ENCODE measurements around the gene TTLL5. TPM values are rescaled to one million over a fixed set of nuclear protein-coding genes. Genes with fewer than 3 reads are reported as not detected.

Gene TTLL5
- total RNA-seq, 1 donor from 2014 or later: 17.5 TPM

DNA sequence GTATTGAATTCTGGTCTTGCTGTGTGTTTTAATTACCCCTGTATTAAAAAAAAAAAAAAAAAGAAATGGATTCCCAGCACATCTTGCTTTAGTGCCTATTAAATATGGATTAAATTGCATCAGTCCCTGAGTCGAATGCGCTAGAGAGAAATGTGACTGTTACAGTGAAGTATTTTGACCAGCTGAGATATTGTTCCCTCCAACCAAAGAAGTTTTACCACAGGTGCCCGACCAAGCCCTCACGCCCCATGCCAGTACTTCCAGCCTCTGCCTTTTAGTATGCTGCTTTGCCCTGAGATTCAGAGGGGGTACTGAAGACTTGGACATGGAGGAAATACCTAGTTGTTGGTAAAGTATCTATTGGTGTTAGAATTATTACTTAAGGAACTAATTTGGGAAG is 159.7 kb downstream of the TTLL5 start:
- intact Hi-C loops (cut with DNase I): loop anchor here (5.0 to 10.0 kb wide), 2 partner anchors 47 to 164 kb away; partner anchors contain the start of genes IFT43 and TGFB3
- no peak for DNase-seq (ENCODE audit: low spot score)

DNA sequence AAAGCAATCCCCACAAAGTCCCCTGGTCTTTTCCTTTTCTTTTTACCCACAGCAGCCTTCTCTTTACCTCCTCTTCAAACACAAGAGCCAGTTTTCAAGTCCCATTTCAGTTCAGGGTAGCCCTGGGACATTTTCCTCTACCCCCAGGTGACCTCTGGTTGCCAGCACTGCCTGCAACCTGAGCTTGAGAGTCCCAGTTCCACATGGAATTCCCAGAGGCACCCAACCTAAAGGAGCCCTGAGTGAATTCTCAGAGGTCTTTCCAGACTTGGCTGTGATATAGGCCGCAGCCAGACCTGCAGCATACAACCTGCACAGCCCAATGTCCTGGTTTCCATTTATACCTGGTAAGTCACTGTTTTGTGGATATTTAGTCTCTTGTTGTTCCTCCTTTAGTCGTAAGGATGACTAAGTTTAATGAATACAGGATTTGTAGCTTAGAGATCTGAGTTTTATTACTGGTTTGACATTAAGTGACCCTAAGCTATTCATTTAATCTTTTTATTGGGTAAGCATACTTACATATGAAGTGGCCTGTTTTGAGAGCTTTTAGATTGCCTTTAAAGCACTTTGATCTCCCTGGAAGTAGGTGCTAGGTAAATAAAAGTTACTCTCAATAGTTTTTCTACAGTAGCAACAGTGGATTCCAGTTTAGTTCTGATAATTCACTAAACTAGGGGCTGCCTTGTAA is 160.9 kb downstream of the TTLL5 start:
- DNase-seq (ENCODE audit: low spot score): no peak
- intact Hi-C loops (cut with DNase I): loop anchor here (5.0 to 10.0 kb wide), 2 partner anchors 45 to 163 kb away; partner anchors contain the start of genes IFT43 and TGFB3

DNA sequence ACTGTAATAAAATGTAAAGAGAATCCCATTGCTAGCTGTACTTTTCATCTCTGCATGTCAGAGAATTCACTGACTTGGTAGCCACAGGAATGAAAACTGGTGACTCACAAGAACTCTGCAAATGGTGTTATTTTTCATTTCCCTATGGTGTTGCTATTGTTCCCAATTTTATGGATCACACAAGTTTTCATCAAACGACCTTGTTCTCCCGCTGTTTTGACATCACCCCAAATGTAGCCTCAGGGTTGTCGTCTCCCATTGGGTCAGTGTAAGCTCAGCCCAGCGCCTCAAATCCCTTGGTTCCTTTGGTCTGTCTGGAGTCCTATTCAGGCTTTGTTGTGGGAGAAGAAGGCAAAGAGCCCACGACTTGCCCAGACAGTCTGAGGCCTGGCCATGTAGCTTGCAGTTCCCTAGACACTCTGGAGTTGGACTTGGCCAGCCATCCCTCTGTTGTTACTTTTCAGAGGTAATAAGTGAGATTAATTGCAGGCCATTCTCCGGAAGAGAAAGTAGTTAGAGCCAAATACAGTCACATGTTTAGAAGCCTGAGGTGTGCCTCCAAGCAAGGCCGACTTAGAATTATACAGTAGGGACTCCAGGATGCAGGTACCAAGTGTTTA is 161.6 kb downstream of the TTLL5 start:
- DNase-seq (ENCODE audit: low spot score): no peak
- intact Hi-C loops (cut with DNase I): loop anchor here (5.0 to 10.0 kb wide), 2 partner anchors 45 to 162 kb away; partner anchors contain the start of genes IFT43 and TGFB3

DNA sequence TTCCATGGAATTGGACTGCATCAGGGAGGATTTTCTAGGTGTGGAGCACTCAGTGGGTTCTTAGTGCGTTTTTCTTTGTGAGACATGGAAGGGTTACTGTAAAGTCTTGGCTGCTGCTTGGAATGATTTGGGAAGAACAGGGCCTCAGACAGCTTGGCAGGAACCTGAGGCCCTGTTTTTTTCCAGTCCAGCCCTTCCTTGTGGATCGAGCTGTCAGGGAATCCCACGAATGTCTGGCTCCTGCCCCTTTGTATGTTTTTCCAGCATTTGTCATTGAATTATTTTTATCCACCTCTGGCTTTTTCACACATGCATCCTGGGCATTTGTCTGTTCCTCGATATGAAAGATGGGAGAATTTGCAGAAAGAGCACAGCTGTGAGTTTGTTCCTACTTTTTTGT is 162.3 kb downstream of the TTLL5 start:
- no peak for DNase-seq (ENCODE audit: low spot score)
- intact Hi-C loops (cut with DNase I): loop anchor here (5.0 to 10.0 kb wide), 2 partner anchors 44 to 161 kb away; partner anchors contain the start of genes IFT43 and TGFB3

DNA sequence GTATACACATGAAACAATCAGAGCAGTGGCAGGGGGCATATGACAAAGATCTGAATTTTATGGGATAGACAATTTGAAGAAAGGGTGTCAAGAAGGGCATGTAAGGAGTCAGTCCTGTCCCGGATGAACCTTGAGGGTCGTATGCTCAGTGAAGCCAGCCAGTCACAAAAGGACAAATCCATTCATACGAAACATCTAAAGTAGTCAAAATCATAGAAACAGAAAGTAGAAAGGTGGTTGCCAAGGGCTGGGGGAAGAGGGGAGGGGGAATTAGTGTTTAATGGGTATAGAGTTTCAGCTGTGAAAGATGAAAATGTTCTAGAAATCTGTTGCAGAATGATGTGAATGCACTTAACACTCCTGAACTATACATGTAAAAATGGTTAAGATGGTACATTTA is 163.3 kb downstream of the TTLL5 start:
- no peak for DNase-seq (ENCODE audit: low spot score)
- intact Hi-C loops (cut with DNase I): loop anchor here (5.0 to 10.0 kb wide), 2 partner anchors 43 to 160 kb away; partner anchors contain the start of genes IFT43 and TGFB3

DNA sequence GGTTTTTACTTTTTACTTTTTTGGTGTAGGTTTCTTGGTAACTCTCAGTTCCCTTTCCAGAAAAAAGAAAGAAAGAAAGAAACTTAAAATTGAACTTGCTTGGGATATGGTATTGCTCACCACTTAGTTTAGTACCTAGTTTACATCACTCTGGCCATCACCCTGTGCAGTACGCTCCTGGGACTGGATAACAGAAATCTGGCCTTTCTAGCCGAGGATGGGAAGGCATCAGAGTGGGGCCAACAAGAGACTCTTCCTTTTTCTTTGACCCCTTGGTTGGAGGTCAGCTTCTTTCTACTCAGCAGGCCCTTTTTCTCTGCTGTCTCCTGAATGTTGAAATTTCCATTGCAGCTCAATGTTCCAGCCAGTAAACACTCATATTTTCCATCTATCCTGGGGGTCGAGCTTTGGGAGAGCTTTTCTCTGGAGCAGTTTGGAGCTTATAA is 164.1 kb downstream of the TTLL5 start:
- DNase-seq (ENCODE audit: low spot score): no peak

DNA sequence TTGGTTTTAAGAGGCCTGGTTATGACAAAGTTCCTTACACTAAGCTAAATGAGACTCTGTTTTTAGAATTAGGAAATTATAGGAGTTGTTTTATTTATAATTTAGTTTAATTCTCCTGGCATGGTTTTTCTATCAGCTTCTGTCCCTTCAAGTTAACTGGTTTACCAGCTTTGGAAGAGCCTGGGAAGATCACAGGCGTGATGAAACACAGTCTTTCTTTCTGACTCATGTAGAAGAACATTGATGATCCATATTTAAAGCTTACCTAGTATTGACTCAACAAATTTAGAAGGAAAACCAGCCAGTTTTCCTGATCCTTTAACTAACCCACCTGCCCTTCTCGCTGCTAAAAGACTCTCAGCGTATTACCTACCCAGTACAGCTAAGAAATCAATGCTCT is 165.6 kb downstream of the TTLL5 start:
- intact Hi-C loops (cut with DNase I): loop anchor here (10.0 kb wide), 1 partner anchor 158 kb away; the partner anchor contains the start of genes IFT43 and TGFB3
- no peak for DNase-seq (ENCODE audit: low spot score)

More for the DNA sequence above, 164.1 kb downstream of the TTLL5 start:
- intact Hi-C loops (cut with DNase I): loop anchor here (10.0 kb wide), 1 partner anchor 160 kb away; the partner anchor contains the start of genes IFT43 and TGFB3

DNA sequence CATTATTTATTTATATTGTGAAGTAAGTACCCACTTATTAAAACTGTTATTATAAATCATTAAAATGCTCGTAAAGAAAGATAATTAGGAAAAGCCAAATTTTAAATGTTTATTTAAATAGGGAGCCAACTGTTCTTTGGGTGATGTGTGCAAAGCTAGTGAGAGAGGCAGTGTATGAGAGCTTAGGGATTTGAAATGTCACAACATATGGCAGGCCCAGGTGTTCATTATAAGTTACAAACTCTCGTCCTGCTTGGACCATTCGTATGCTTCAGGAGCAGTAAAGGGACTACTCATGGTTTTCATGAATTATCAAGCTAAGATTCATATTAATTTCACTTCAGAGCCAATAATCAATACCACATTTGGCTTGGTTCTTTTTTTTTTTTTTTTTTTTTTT is 166.3 kb downstream of the TTLL5 start:
- no peak for DNase-seq (ENCODE audit: low spot score)

DNA sequence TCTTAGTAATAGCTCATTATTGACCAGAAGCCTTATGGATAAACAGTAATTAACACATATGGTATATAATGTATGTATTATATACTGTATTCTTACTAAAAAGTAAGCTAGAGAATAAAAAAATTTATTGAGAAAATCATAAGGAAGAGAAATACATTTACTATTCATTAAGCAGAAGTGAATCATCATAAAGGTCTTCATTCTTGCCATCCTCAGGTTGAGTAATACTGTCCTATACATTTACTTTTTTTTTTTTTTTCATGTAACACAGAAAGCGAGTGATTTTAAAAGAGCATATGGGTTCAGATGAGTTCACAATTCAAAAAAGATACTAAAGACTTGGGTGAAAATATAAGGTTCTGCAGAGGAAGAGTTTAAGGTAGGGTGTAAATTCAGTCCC is 168.3 kb downstream of the TTLL5 start:
- DNase-seq (ENCODE audit: low spot score): no peak
- intact Hi-C loops (cut with DNase I): loop anchor here (10.0 kb wide), 1 partner anchor 155 kb away; the partner anchor contains the start of genes IFT43 and TGFB3

More for the DNA sequence above, 166.3 kb downstream of the TTLL5 start:
- intact Hi-C loops (cut with DNase I): loop anchor here (10.0 kb wide), 1 partner anchor 157 kb away; the partner anchor contains the start of genes IFT43 and TGFB3

DNA sequence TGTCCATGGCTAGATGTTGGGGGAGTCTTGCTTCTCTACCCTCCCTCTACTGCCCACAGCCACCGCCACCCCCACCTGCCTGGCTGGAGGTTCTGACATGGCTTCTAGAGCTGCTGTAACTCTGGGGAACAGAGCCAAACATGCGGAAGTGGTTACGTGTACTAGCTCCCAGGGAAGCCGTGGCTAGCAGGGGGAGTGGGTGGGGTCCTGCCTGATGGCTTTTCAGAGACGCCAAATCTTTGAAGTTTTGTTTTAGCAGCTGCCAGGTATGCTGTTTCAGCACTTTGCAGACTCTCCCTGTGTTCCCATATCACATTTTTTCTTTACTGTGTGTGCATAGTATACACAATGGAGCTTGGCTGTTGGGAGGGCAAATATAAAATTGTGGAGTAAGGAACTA is 170.4 kb downstream of the TTLL5 start:
- intact Hi-C loops (cut with DNase I): no loop called here
- peak; percentile 79 for DNase-seq (ENCODE audit: low spot score)

DNA sequence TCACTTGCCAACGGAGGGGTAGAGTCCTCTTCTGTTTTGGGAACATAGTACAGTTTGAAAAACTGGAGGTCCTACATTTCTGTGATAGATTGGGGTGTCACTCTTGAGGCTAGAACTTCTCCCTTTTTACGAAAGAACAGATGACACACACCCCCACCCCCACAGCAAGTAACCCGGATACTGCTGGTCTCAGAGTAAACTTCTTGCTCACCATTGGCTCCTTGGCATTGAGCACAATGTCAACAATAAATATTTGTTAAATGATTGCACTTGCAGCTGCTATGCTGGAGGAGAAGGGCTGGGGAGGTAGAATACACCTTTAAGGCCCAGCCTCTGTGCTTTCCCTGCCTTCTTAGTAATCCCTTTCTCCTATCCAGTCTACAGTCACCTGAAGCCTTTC is 170.9 kb downstream of the TTLL5 start:
- DNase-seq (ENCODE audit: low spot score): no peak
- intact Hi-C loops (cut with DNase I): no loop called here

DNA sequence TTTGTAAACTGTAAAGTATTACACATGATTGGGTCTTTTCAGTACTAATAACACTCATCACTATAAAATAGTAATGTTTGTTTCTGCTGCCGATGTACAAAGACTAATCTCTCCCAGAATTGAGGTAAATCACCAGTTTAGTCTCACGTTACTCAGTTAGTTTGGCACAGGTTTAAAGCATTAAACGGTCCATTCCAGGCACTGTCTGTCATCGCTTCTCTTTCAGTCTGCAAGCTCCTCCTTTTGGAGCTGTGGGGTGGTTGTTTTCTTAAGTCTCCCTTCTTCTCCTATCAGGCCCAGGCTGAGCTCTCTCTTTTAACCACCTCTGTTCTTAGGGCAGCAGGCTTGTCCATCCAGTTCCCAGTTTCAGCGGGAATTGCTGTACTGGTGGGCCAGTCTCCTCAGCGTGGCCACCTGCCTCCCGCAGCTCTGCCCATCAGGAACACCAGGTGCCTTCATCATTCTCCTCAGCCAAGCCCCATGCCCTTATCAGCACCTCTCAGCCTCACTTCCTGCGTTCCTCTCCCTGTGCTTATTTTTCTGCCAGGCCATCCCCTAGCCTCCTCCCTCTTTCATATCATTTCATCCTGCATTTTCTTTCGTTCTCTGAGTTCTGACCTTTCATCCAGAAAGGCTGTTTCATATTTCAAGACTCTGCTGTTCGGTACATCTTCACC is 171.7 kb downstream of the TTLL5 start:
- no peak for DNase-seq (ENCODE audit: low spot score)
- intact Hi-C loops (cut with DNase I): no loop called here

DNA sequence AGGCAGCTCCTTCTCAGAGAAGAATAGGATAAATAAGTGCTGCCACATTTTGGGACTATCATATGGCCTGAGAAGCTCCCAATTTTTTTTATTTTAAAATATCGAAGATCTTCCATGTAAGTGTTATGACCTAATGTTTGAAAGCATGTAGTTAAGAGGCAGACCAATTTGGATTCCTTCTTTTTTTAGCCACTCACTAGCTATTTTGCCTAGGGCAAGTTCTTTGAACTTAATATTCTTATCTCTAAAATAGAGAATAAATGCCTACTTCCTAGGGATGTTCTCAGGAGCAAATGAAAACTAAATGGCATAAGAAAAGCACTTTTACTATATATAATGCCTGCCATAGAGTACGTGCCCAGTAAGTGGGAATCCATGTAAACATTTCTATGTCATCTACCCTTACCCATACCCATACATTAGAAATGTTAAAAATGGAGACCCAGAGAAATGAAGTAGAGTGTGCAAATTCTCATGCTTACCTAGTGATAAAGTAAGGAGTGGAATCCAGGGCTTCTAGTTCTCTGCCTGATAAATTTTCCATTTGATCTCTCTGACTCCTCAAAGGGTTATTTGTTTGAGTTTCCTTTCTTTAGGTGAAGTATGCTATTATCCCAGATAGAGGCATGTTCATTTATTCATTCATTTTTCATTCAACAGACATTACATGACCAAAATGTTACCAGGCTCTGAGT is 172.4 kb downstream of the TTLL5 start:
- no peak for DNase-seq (ENCODE audit: low spot score)
- intact Hi-C loops (cut with DNase I): no loop called here

DNA sequence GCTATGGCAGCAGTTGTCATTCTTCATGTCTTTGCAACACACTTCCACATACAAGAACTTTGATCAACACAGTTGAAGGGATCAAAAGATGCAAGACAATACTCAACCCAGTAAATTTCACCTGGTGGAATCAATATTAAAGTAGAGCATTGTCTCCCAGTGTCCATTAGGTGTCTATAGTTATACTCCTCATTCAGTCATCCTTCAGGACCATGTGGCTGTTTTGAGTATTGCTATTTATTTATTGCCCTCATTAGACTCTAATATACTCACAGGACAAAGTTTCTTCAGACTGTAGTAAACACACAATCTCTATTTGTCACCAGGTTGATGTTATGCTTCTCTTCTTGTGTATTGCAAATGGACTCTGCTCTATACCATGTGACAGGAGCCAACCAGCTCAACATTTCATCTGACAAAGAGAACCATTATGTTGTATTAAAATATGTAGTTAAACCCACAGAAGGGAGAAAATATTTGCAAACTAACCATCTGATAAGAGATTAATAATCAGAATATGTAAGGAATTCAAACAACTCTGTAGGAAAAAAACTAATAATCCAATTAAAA is 174.2 kb downstream of the TTLL5 start:
- intact Hi-C loops (cut with DNase I): no loop called here
- DNase-seq (ENCODE audit: low spot score): no peak

DNA sequence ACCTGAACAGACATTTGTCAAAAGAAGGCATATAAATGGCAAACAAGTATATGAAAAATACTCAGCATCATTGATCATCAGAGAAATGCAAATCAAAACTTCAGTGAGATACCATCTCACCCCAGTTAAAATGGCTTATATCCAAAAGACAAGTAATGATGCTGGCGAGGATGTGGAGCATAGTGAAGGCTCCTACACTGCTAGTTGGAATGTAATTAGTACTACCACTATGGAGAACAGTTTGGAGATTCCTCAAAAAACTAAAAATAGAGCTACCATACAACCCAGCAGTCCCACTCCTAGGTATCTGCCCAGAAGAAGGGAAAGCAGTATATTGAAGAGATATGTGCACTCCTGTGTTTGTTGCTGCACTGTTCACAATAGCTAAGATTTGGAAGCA is 174.7 kb downstream of the TTLL5 start:
- no peak for DNase-seq (ENCODE audit: low spot score)
- intact Hi-C loops (cut with DNase I): no loop called here

DNA sequence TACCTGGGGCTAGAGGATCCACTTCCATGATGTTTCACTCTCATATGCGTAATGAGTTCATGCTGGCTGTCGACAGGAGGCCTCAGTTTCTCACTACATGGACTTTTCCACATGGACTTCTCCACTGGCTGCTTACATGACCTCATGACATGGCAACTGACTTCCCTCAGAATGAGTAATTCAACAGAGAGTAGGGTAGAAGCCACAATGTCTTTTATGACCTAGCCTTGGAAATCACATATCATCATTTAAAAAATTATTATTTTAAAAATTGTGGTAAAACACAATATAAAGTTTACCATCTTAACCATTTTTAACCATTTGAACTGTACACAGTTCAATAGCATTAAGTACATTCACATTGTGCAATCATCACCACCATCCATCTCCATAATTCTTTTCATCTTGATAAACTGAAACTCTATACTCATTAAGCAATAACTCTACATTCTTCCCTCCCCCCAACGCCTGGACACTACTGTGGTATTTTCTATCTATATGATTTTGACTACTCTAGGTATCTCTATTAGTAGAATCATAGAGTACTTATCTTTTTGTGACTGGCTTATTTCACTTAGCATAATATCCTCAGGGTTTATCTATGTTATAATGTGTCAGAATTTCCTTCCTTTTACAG is 176.2 kb downstream of the TTLL5 start:
- intact Hi-C loops (cut with DNase I): no loop called here
- DNase-seq (ENCODE audit: low spot score): no peak

DNA sequence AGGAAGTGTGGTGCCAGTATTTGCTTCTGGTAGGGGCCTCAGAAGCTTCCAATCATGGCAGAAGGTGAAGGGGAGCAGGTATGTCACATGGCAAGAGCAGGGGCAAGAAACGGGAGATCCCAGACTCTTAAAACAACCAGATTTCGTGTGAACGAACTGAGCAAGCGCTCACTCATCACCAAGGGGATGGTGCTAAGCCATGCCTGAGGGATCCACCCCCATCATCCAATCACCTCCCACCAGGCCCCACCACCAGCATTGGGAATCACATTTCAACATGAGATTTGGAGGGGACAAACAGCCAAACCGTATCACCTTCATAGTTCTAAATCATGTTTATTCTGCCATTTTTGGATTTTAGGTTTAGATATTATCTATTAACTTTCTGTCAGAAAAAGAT is 179.9 kb downstream of the TTLL5 start:
- intact Hi-C loops (cut with DNase I): no loop called here
- DNase-seq (ENCODE audit: low spot score): no peak

DNA sequence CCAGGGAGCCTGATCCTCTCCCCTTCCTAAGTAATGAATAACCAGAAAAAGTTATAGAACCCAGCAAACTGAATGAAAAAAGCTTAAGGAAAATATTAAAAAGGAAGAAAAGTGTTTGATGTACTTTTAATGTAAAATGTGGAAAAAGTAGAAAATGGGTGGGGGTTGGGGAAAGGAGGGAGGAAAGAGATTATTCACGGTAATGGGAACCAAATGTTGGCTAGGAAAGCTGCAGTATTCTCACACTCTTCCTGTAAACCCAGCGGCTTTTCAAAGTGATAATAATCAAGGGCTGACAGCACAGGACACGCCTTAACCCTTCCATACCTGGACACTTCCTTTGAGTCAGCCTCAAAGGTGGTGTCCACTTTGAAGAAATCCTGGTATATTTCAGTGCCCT is 181.5 kb downstream of the TTLL5 start:
- DNase-seq (ENCODE audit: low spot score): no peak
- intact Hi-C loops (cut with DNase I): no loop called here

DNA sequence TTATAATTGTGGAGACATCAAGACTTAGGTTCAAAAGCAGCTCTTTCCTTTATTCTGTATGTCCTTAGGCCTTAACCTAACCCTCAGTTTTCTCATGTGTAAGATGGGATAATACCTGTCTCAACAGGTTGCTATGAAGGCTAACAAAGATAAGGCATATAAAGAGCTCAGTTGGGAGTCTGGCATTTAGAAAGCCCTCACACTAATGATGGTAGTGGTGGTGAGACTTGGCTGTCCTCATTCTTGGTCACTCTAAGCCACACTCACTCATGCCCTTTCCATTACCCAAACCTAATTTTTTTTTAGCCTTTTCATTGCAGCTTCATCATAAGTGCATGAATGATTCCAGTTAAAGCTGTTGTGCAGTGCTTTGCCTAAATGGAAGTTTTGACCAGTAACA is 183.4 kb downstream of the TTLL5 start:
- no peak for DNase-seq (ENCODE audit: low spot score)
- intact Hi-C loops (cut with DNase I): no loop called here
